ENCODE measurements around the gene ARPIN.

The ARPIN gene

GRCh38 chr15:89909611-89910010 lies 3.1 kb downstream of the ARPIN start:
- no peak overlapping the region for H2AK5ac ChIP-seq (ENCODE audit: low read length)
- no peak overlapping the region for H3K14ac ChIP-seq (ENCODE audit: low read length)
- H3K4me1 ChIP-seq (ENCODE audit: control insufficient read depth in 1 of 2, insufficient read depth in 2 of 2, low read length in 2 of 2), result peaks cover 7 to 9% of the 10 kb centered on the region in 2 experiments
- H3K9ac ChIP-seq (ENCODE audit: low read length), result no peak overlapping the region
- no CpG with 5 or more reads among the region's 2 CpGs for WGBS (ENCODE audit: extremely low coverage, insufficient coverage, insufficient read length)
- H4K12ac ChIP-seq (ENCODE audit: low read depth, low read length), result no peak overlapping the region
- H3K36me3 ChIP-seq (ENCODE audit: control insufficient read depth in 1 of 2, insufficient read depth in 2 of 2, low read length in 2 of 2), result no peaks in the 10 kb centered on the region
- no peak overlapping the region for H3K18ac ChIP-seq (ENCODE audit: low read length)
- DNase-seq, result no peak
- no peak overlapping the region for H4K8ac ChIP-seq (ENCODE audit: low read depth, low read length)
- H2AFZ ChIP-seq (ENCODE audit: insufficient read depth, low read length, poor library complexity), result no peak overlapping the region
- no peak overlapping the region for H3K23ac ChIP-seq (ENCODE audit: low read length)
- no peaks in the 10 kb centered on the region for H3K9me3 ChIP-seq (ENCODE audit: insufficient read depth, low read depth, low read length)
- H3K4ac ChIP-seq (ENCODE audit: low read depth, low read length), result no peak overlapping the region
- no peak overlapping the region for H2BK120ac ChIP-seq (ENCODE audit: insufficient read depth, low read length, poor library complexity)
- H3K79me1 ChIP-seq (ENCODE audit: low read length), result peaks cover 10% of the 10 kb centered on the region
- H2BK12ac ChIP-seq (ENCODE audit: low read length), result no peak overlapping the region
- H3K27ac ChIP-seq (ENCODE audit: low read depth, low read length), result no peak overlapping the region
- no peak overlapping the region for H3K4me3 ChIP-seq (ENCODE audit: low read depth, low read length)
- no peak overlapping the region for H4K91ac ChIP-seq (ENCODE audit: low read depth, low read length)
- H2BK5ac ChIP-seq (ENCODE audit: low read depth, low read length, poor library complexity), result no peak overlapping the region
- H3K4me2 ChIP-seq (ENCODE audit: low read length), result no peak overlapping the region
- H3K27me3 ChIP-seq (ENCODE audit: insufficient read depth, low read length), result no peaks in the 10 kb centered on the region
- peaks cover 4% of the 10 kb centered on the region for H3K79me2 ChIP-seq (ENCODE audit: control insufficient read depth, insufficient read depth, low read length, poor library complexity)

DNA sequence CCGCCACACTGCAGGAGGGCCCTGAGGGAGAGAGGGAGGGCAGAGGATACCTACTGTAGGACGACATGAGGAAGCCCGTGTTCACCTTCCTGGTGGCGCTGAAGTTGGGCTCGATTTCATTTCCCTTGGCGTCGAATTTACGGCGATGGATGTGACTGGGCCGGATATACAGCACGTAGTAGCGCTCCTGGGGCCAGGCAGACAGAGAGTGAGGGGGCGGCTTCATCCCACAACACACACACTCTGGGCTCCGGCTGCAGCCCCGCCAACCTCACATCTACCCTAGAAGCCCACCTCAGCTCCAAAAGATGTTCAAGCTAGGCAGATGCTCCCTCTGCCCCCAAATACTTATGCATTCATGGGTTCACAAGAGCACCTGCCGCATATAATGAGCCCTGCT lies 4.5 kb downstream of the ARPIN start:
- WGBS (ENCODE audit: extremely low coverage, insufficient coverage, insufficient read length), result no CpG with 5 or more reads among the region's 16 CpGs
- H3K27me3 ChIP-seq (ENCODE audit: insufficient read depth, low read length), result no peaks in the 10 kb centered on the region

DNA sequence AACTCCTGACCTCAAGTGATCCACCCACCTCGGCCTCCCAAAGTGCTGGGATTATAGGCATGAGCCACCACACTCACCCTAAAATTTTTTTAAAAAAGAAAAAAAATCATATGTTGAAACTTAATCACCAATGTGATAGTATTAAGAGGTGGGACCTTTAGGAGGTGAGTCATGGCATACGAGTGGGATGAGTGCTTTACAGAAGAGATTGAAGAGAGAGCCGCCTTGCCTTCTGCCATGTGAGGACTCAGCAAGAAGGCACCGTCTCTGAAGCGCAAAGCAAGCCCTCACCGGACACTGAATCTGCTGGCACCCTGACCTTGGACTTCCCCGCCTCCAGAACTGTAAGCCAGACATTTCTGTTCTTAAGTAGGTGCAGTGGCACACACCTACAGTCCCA lies 5.5 kb downstream of the ARPIN start:
- H3K9me3 ChIP-seq (ENCODE audit: insufficient read depth, low read depth, low read length), result peaks cover 2% of the 10 kb centered on the region
- H2BK12ac ChIP-seq (ENCODE audit: low read length), result no peak overlapping the region
- DNase-seq, result no peak
- H3K14ac ChIP-seq (ENCODE audit: low read length), result no peak overlapping the region
- no peak overlapping the region for H4K91ac ChIP-seq (ENCODE audit: low read depth, low read length)
- no peak overlapping the region for H2BK5ac ChIP-seq (ENCODE audit: low read depth, low read length, poor library complexity)
- no peak overlapping the region for H3K23ac ChIP-seq (ENCODE audit: low read length)
- no peak overlapping the region for H3K4ac ChIP-seq (ENCODE audit: low read depth, low read length)
- H3K18ac ChIP-seq (ENCODE audit: low read length), result no peak overlapping the region
- no peaks in the 10 kb centered on the region for H3K27me3 ChIP-seq (ENCODE audit: insufficient read depth, low read length)
- H2AFZ ChIP-seq (ENCODE audit: insufficient read depth, low read length, poor library complexity), result no peak overlapping the region
- H4K12ac ChIP-seq (ENCODE audit: low read depth, low read length), result no peak overlapping the region
- H3K79me1 ChIP-seq (ENCODE audit: low read length), result peaks cover 3% of the 10 kb centered on the region
- H3K4me1 ChIP-seq (ENCODE audit: control insufficient read depth in 1 of 2, insufficient read depth in 2 of 2, low read length in 2 of 2), result peaks cover 3 to 4% of the 10 kb centered on the region in 2 experiments
- H3K4me2 ChIP-seq (ENCODE audit: low read length), result no peak overlapping the region
- H3K9ac ChIP-seq (ENCODE audit: low read length), result no peak overlapping the region
- no peak overlapping the region for H3K4me3 ChIP-seq (ENCODE audit: low read depth, low read length)
- H2BK120ac ChIP-seq (ENCODE audit: insufficient read depth, low read length, poor library complexity), result no peak overlapping the region
- peaks cover 5 to 6% of the 10 kb centered on the region in 2 experiments for H3K36me3 ChIP-seq (ENCODE audit: control insufficient read depth in 1 of 2, insufficient read depth in 2 of 2, low read length in 2 of 2)
- WGBS (ENCODE audit: extremely low coverage, insufficient coverage, insufficient read length), result no CpG with 5 or more reads among the region's 7 CpGs
- H2AK5ac ChIP-seq (ENCODE audit: low read length), result no peak overlapping the region
- peaks cover 1% of the 10 kb centered on the region for H3K79me2 ChIP-seq (ENCODE audit: control insufficient read depth, insufficient read depth, low read length, poor library complexity)
- no peak overlapping the region for H4K8ac ChIP-seq (ENCODE audit: low read depth, low read length)
- no peak overlapping the region for H3K27ac ChIP-seq (ENCODE audit: low read depth, low read length)

More for the DNA sequence above, 4.5 kb downstream of the ARPIN start:
- peaks cover 3 to 6% of the 10 kb centered on the region in 2 experiments for H3K36me3 ChIP-seq (ENCODE audit: control insufficient read depth in 1 of 2, insufficient read depth in 2 of 2, low read length in 2 of 2)
- H3K9ac ChIP-seq (ENCODE audit: low read length), result no peak overlapping the region
- no peak overlapping the region for H4K12ac ChIP-seq (ENCODE audit: low read depth, low read length)
- H3K4me3 ChIP-seq (ENCODE audit: low read depth, low read length), result no peak overlapping the region
- H3K9me3 ChIP-seq (ENCODE audit: insufficient read depth, low read depth, low read length), result peaks cover 2% of the 10 kb centered on the region
- DNase-seq, result no peak
- no peak overlapping the region for H3K27ac ChIP-seq (ENCODE audit: low read depth, low read length)
- no peak overlapping the region for H2AFZ ChIP-seq (ENCODE audit: insufficient read depth, low read length, poor library complexity)
- H3K4me1 ChIP-seq (ENCODE audit: control insufficient read depth in 1 of 2, insufficient read depth in 2 of 2, low read length in 2 of 2), result peaks cover 7% of the 10 kb centered on the region in 2 experiments
- no peak overlapping the region for H3K18ac ChIP-seq (ENCODE audit: low read length)
- H3K4me2 ChIP-seq (ENCODE audit: low read length), result no peak overlapping the region
- no peak overlapping the region for H2BK120ac ChIP-seq (ENCODE audit: insufficient read depth, low read length, poor library complexity)
- no peak overlapping the region for H2AK5ac ChIP-seq (ENCODE audit: low read length)
- peaks cover 10% of the 10 kb centered on the region for H3K79me1 ChIP-seq (ENCODE audit: low read length)
- H2BK5ac ChIP-seq (ENCODE audit: low read depth, low read length, poor library complexity), result no peak overlapping the region
- H4K91ac ChIP-seq (ENCODE audit: low read depth, low read length), result no peak overlapping the region
- no peak overlapping the region for H3K4ac ChIP-seq (ENCODE audit: low read depth, low read length)
- peaks cover 4% of the 10 kb centered on the region for H3K79me2 ChIP-seq (ENCODE audit: control insufficient read depth, insufficient read depth, low read length, poor library complexity)
- H4K8ac ChIP-seq (ENCODE audit: low read depth, low read length), result no peak overlapping the region
- H2BK12ac ChIP-seq (ENCODE audit: low read length), result no peak overlapping the region
- no peak overlapping the region for H3K14ac ChIP-seq (ENCODE audit: low read length)
- H3K23ac ChIP-seq (ENCODE audit: low read length), result no peak overlapping the region

GRCh38 chr15:89905846-89906378 lies 6.8 kb downstream of the ARPIN start:
- Histone ChIP-seq H3K36me3 (ENCODE audit: control insufficient read depth in 1 of 2, insufficient read depth in 2 of 2, low read length in 2 of 2) (peaks cover 8 to 14% of the 10 kb centered on the region in 2 experiments), H3K27ac (ENCODE audit: low read depth, low read length) (no peak overlapping the region), H2BK5ac (ENCODE audit: low read depth, low read length, poor library complexity) (no peak overlapping the region), H3K27me3 (ENCODE audit: insufficient read depth, low read length) (no peaks in the 10 kb centered on the region), H3K9me3 (ENCODE audit: insufficient read depth, low read depth, low read length) (peaks cover 2% of the 10 kb centered on the region), H3K4me2 (ENCODE audit: low read length) (no peak overlapping the region), H4K8ac (ENCODE audit: low read depth, low read length) (no peak overlapping the region), H3K9ac (ENCODE audit: low read length) (no peak overlapping the region), H4K91ac (ENCODE audit: low read depth, low read length) (no peak overlapping the region), H3K4me1 (ENCODE audit: control insufficient read depth in 1 of 2, insufficient read depth in 2 of 2, low read length in 2 of 2) (no peaks in the 10 kb centered on the region), H3K18ac (ENCODE audit: low read length) (no peak overlapping the region), H2AK5ac (ENCODE audit: low read length) (no peak overlapping the region), H3K23ac (ENCODE audit: low read length) (no peak overlapping the region), H3K79me1 (ENCODE audit: low read length) (no peaks in the 10 kb centered on the region), H2BK120ac (ENCODE audit: insufficient read depth, low read length, poor library complexity) (no peak overlapping the region), H3K79me2 (ENCODE audit: control insufficient read depth, insufficient read depth, low read length, poor library complexity) (no peaks in the 10 kb centered on the region), H3K14ac (ENCODE audit: low read length) (no peak overlapping the region), H3K4ac (ENCODE audit: low read depth, low read length) (no peak overlapping the region), H4K12ac (ENCODE audit: low read depth, low read length) (no peak overlapping the region), H2AFZ (ENCODE audit: insufficient read depth, low read length, poor library complexity) (no peak overlapping the region), H3K4me3 (ENCODE audit: low read depth, low read length) (no peak overlapping the region), H2BK12ac (ENCODE audit: low read length) (no peak overlapping the region)
- no peak for DNase-seq
- WGBS (ENCODE audit: extremely low coverage, insufficient coverage, insufficient read length), result no CpG with 5 or more reads among the region's 5 CpGs
